ENCODE data around the gene BRIX1. TPM values are rescaled to one million over a fixed set of nuclear protein-coding genes. Genes with fewer than 3 reads are reported as not detected.

The BRIX1 gene, protein sequence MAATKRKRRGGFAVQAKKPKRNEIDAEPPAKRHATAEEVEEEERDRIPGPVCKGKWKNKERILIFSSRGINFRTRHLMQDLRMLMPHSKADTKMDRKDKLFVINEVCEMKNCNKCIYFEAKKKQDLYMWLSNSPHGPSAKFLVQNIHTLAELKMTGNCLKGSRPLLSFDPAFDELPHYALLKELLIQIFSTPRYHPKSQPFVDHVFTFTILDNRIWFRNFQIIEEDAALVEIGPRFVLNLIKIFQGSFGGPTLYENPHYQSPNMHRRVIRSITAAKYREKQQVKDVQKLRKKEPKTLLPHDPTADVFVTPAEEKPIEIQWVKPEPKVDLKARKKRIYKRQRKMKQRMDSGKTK
- polyA plus RNA-seq = 25.4 to 63.0 TPM (median 27.3 TPM) in 3 replicates
- polyA plus RNA-seq (2011; ENCODE audit: low read depth) = 48.2 TPM
- 19.7 and 45.7 TPM in 2 replicates for polyA plus RNA-seq (2011; cell fraction: cytosol; rRNA removed)
- polyA plus RNA-seq (2011; cell fraction: nucleus; rRNA removed) = 19.8 and 33.1 TPM in 2 replicates
- polyA plus RNA-seq (2012; ENCODE audit: low replicate concordance) = 20.7 and 26.5 TPM in 2 replicates
- 2.3 to 23.1 TPM (median 8.8 TPM) in 3 replicates for polyA minus RNA-seq
- polyA minus RNA-seq (2011; cell fraction: cytosol; rRNA and poly(A)+ RNA removed) = 13.2 TPM
- 9.8 and 14.8 TPM in 2 replicates for polyA minus RNA-seq (2011; cell fraction: nucleus; rRNA and poly(A)+ RNA removed)

GRCh38 chr5:34915139-34915855 lies at the start of gene BRIX1, which contains the start of gene RAD1:
Gene BRIX1 (plus strand): TSS chr5:34915711. CDS start chr5:34915739, 28 bp downstream.
Gene RAD1 (minus strand): TSS chr5:34915504. CDS start chr5:34914892, 612 bp downstream.
- H4K20me1 ChIP-seq (ENCODE audit: control insufficient read depth, extremely low read depth, insufficient read depth, low read length) = no peaks in the 10 kb centered on the region
- peaks cover 60% of the 10 kb centered on the region for H3K79me2 ChIP-seq (ENCODE audit: control insufficient read depth, insufficient read depth, low read length)
- TF ChIP-seq CTCF (optimal IDR thresholded peaks at IDR 0.05 in 1 of 3, IDR thresholded peaks at IDR 0.05 in 1 of 3, conservative IDR thresholded peaks at IDR 0.05 in 1 of 3; ENCODE audit: extremely low read depth in 1 of 3, insufficient read depth in 2 of 3, low read length in 3 of 3) = peak in 1 of 3 experiments; percentile 6
- TF ChIP-seq EZH2 (IDR thresholded peaks at IDR 0.05; ENCODE audit: low read length) = no peak
- peak within 1 kb of the TSS; percentile 82 for H3K27ac ChIP-seq (ENCODE audit: control insufficient read depth, insufficient read depth, low read length)
- H3K4me2 ChIP-seq (ENCODE audit: control insufficient read depth, extremely low read depth, insufficient read depth, low read depth, low read length) = peak within 1 kb of the TSS; percentile 86
- peaks cover 5 to 7% of the 10 kb centered on the region in 2 experiments for H3K36me3 ChIP-seq (ENCODE audit: control insufficient read depth in 2 of 2, extremely low read depth in 1 of 2, insufficient read depth in 2 of 2, low read length in 2 of 2)
- peak within 1 kb of the TSS; percentile 97 for H2AFZ ChIP-seq (ENCODE audit: control insufficient read depth, low read length)
- peak within 1 kb of the TSS; percentile 85 to 99 (median 86) for H3K4me3 ChIP-seq (ENCODE audit: control insufficient read depth in 2 of 3, extremely low read depth in 1 of 3, insufficient read depth in 2 of 3, low read depth in 1 of 3, low read length in 3 of 3)
- no peaks in the 10 kb centered on the region for H3K27me3 ChIP-seq (ENCODE audit: control insufficient read depth, extremely low read depth, insufficient read depth, low read length)
- H3K9ac ChIP-seq (ENCODE audit: control insufficient read depth, extremely low read depth, insufficient read depth, low read length) = peak within 1 kb of the TSS; percentile 91
- DNase-seq (ENCODE audit: low read depth, low spot score) (no peak), FAIRE-seq (no peak)
- H3K9me3 ChIP-seq (ENCODE audit: control insufficient read depth, low read depth, low read length) = no peaks in the 10 kb centered on the region
- H3K9me1 ChIP-seq (ENCODE audit: control insufficient read depth, extremely low read depth, insufficient read depth, low read length) = no peaks in the 10 kb centered on the region
- H3K4me1 ChIP-seq (ENCODE audit: control insufficient read depth, extremely low read depth, insufficient read depth, low read length) = peaks cover 11% of the 10 kb centered on the region
- dilution Hi-C loops (cut with MboI; ENCODE audit: extremely low pct_ligation_motif_present, low sequenced_read_pairs) = no loop called here

- Histone ChIP-seq H3K79me2 (ENCODE audit: control insufficient read depth, insufficient read depth, low read length) (no peaks in the 10 kb centered on the region), H3K4me1 (ENCODE audit: control insufficient read depth, extremely low read depth, insufficient read depth, low read length) (no peaks in the 10 kb centered on the region), H2AFZ (ENCODE audit: control insufficient read depth, low read length) (no peak overlapping the region), H3K9ac (ENCODE audit: control insufficient read depth, extremely low read depth, insufficient read depth, low read length) (no peak overlapping the region), H3K4me3 (ENCODE audit: control insufficient read depth in 2 of 3, extremely low read depth in 1 of 3, insufficient read depth in 2 of 3, low read depth in 1 of 3, low read length in 3 of 3) (no peak overlapping the region), H3K9me3 (ENCODE audit: control insufficient read depth, low read depth, low read length) (no peaks in the 10 kb centered on the region), H3K4me2 (ENCODE audit: control insufficient read depth, extremely low read depth, insufficient read depth, low read depth, low read length) (no peak overlapping the region), H3K36me3 (ENCODE audit: control insufficient read depth in 2 of 2, extremely low read depth in 1 of 2, insufficient read depth in 2 of 2, low read length in 2 of 2) (no peaks in the 10 kb centered on the region), H4K20me1 (ENCODE audit: control insufficient read depth, extremely low read depth, insufficient read depth, low read length) (no peaks in the 10 kb centered on the region), H3K27me3 (ENCODE audit: control insufficient read depth, extremely low read depth, insufficient read depth, low read length) (no peaks in the 10 kb centered on the region), H3K9me1 (ENCODE audit: control insufficient read depth, extremely low read depth, insufficient read depth, low read length) (no peaks in the 10 kb centered on the region), H3K27ac (ENCODE audit: control insufficient read depth, insufficient read depth, low read length) (no peak overlapping the region)
- dilution Hi-C loops (cut with MboI; ENCODE audit: extremely low pct_ligation_motif_present, low sequenced_read_pairs) = no loop called here
- DNase-seq (ENCODE audit: low read depth, low spot score) (no peak), FAIRE-seq (no peak)
- TF ChIP-seq CTCF (optimal IDR thresholded peaks at IDR 0.05 in 1 of 3, IDR thresholded peaks at IDR 0.05 in 1 of 3, conservative IDR thresholded peaks at IDR 0.05 in 1 of 3; ENCODE audit: extremely low read depth in 1 of 3, insufficient read depth in 2 of 3, low read length in 3 of 3) = no peak
- no peak for TF ChIP-seq EZH2 (IDR thresholded peaks at IDR 0.05; ENCODE audit: low read length)
Measured at GRCh38 chr5:34866989-34867471, 48.5 kb upstream of the BRIX1 start.

All from keratinocyte (primary cell).